ENCODE data around the gene PTPRN2. TPM values are rescaled to one million over a fixed set of nuclear protein-coding genes. Genes with fewer than 3 reads are reported as not detected.

PTPRN2 gene
- total and polyA plus RNA-seq, 2 of the 8 experiments (the other 6 are each of a cell fraction or from before 2014, with no cell fraction given) = 2.6 to 4.5 TPM

- Histone ChIP-seq H3K4me1 (replicated peaks in 1 of 4; ENCODE audit: control insufficient read depth in 3 of 4, insufficient read depth in 4 of 4, low read length in 3 of 4) (peaks cover 0 to 18% (median 14%) of the 10 kb centered on the region in 4 experiments; a peak in 5 of 7 replicates), H2BK12ac (ENCODE audit: low read depth, low read length) (peak overlapping the region; percentile 77; the same call in 1 of the 2 replicates), H3K23me2 (ENCODE audit: low read depth, low read length) (no peaks in the 10 kb centered on the region), H3K4ac (replicated peaks; ENCODE audit: insufficient read length, low read depth, low read length) (no peak overlapping the region), H4K91ac (replicated peaks; ENCODE audit: insufficient read length, low read length) (peak overlapping the region; percentile 71), H3K23ac (ENCODE audit: insufficient read length) (no peak overlapping the region), H3K14ac (ENCODE audit: insufficient read length) (no peak overlapping the region), H2AFZ (ENCODE audit: low read length) (no peak overlapping the region), H2BK120ac (replicated peaks; ENCODE audit: low read depth, low read length) (no peak overlapping the region), H3K79me2 (ENCODE audit: control insufficient read depth in 1 of 2, insufficient read depth in 2 of 2, low read length in 2 of 2) (no peaks in the 10 kb centered on the region), H3K56ac (replicated peaks; ENCODE audit: insufficient read length, low read depth, low read length) (no peak overlapping the region), H3K9ac (replicated peaks in 1 of 4; ENCODE audit: extremely low read depth in 1 of 4, low read depth in 3 of 4, low read length in 3 of 4) (no peak overlapping the region; a peak in 1 of 7 replicates), H4K20me1 (replicated peaks in 1 of 2; ENCODE audit: control insufficient read depth in 1 of 2, insufficient read depth in 2 of 2, low read length in 2 of 2) (no peaks in the 10 kb centered on the region), H4K8ac (ENCODE audit: extremely low read depth, insufficient read depth, low read length) (0 out of 2 replicates have a peak overlapping the region, but pooled peaks have one; percentile 9), H3K9me3 (ENCODE audit: insufficient read depth in 2 of 2, low read depth in 1 of 2, low read length in 1 of 2) (peaks cover 0 to 10% of the 10 kb centered on the region in 2 experiments; a peak in 2 of 4 replicates), H3K4me3 (ENCODE audit: extremely low read depth in 1 of 4, insufficient read depth in 2 of 4, low read depth in 3 of 4, low read length in 4 of 4) (no peak overlapping the region), H3K27ac (ENCODE audit: low read depth, low read length) (no peak overlapping the region), H3K27me3 (replicated peaks in 1 of 4; ENCODE audit: control insufficient read depth in 3 of 4, extremely low read depth in 1 of 4, insufficient read depth in 3 of 4, low read length in 3 of 4) (peaks cover 0 to 2% (median 0%) of the 10 kb centered on the region in 4 experiments; a peak in 1 of 7 replicates), H3K18ac (ENCODE audit: extremely low read depth, low read length) (peak overlapping the region; percentile 87; the same call in 1 of the 2 replicates), H2AK5ac (ENCODE audit: low read depth, low read length) (peak overlapping the region; percentile 54; the same call in 1 of the 2 replicates), H3K79me1 (ENCODE audit: low read depth, low read length) (no peaks in the 10 kb centered on the region), H3K36me3 (ENCODE audit: control insufficient read depth in 2 of 4, insufficient read depth in 4 of 4, low read length in 3 of 4) (no peaks in the 10 kb centered on the region), H4K5ac (ENCODE audit: insufficient read length, low read depth, low read length) (no peak overlapping the region), H2BK20ac (ENCODE audit: low read length) (no peak overlapping the region), H3K4me2 (ENCODE audit: insufficient read depth in 1 of 2, low read depth in 2 of 2, low read length in 2 of 2) (no peak overlapping the region), H2BK5ac (ENCODE audit: low read depth, low read length) (peak overlapping the region; percentile 24; the same call in 1 of the 2 replicates), H2BK15ac (ENCODE audit: low read length) (peak overlapping the region; percentile 98)
- POLR2A ChIA-PET (ENCODE audit: partially characterized antibody) = interaction anchor here (1.4 kb wide), 1 partner anchor 28 kb away, joined by 3 read pairs; no protein-coding TSS in a partner anchor
- TF ChIP-seq CTCF (IDR thresholded peaks at IDR 0.05; ENCODE audit: control extremely low read depth in 1 of 3, insufficient read depth in 1 of 3, low read depth in 1 of 3, low read length in 3 of 3) = no peak
- TF ChIP-seq RXRA (IDR thresholded peaks at IDR 0.05; ENCODE audit: insufficient read depth, low read depth, low read length) = no peak
- TF ChIP-seq TAF7 (optimal IDR thresholded peaks at IDR 0.05; ENCODE audit: borderline replicate concordance, low read depth, low read length) = no peak
- WGBS, 2 experiments (ENCODE audit: extremely low coverage in 1 of 2, insufficient coverage in 1 of 2, insufficient read length in 1 of 2, insufficient replicate concordance in 2 of 2, low coverage in 1 of 2, low lambda C conversion rate in 2 of 2, missing lambda C conversion rate in 1 of 2) = 88% methylated on average over 28 of the region's 28 CpGs; no CpG with 5 or more reads in 1 of the 2 experiments
- no peak for DNase-seq (ENCODE audit: low read depth in 1 of 2, low spot score in 2 of 2)
- CTCF ChIA-PET (ENCODE audit: partially characterized antibody) = interaction anchor here (1.5 kb wide), 1 partner anchor 54 kb away, joined by 3 read pairs; no protein-coding TSS in a partner anchor
- no peak for FAIRE-seq
Observed at GRCh38 chr7:158501393-158502067, 86.1 kb downstream of the PTPRN2 start.

All from H1 (cell line).